IPS-18c (cell line): ENCODE results near the gene ERP29.
"Not testable (repeated sequence)": the region's sequence is repeated elsewhere in the genome, so short reads cannot be mapped to it uniquely, and the experiment has no call there.

ENCODE experiments used
- H3K4me3 ChIP-seq: 2 replicates; pipeline ENCODE4 v1.7.0; 2013; ENCODE audit warnings: low read depth, mild to moderate bottlenecking, low read length, moderate library complexity; ENCODE audit not compliant: insufficient read depth
- H3K9me3 ChIP-seq: one replicate; pipeline ENCODE4 v1.6.1; 2013; ENCODE audit warnings: mild to moderate bottlenecking, low read length, moderate library complexity; ENCODE audit not compliant: control insufficient read depth, insufficient read depth

ERP29 gene

DNA sequence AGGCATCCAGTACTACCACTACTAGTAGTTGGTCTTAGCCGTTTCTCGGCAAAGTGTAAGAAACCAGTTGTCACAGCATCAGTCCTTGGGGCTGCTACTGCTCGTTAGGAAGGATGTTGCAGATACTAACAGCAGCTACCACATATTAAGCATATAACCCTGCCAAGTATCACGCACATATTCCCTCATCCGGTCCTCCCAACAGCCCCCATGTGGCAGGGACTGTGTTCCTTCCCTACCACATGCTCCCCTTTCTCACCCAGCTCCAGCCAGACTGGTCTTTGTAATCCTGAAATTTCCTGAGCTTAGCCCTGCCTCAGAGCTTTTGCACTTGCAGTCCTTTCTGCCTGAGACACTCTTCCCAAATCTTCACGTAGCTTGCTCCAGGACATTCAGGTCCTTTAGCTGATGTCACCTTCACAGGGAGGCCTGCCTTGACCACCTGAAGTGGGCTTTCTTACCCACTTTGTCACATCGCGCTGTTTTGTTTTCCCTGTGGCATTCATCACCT, 7.8 kb downstream of the ERP29 start:
- H3K4me3 ChIP-seq: no peak overlapping the region
- H3K9me3 ChIP-seq: no peaks in the 10 kb centered on the region

DNA sequence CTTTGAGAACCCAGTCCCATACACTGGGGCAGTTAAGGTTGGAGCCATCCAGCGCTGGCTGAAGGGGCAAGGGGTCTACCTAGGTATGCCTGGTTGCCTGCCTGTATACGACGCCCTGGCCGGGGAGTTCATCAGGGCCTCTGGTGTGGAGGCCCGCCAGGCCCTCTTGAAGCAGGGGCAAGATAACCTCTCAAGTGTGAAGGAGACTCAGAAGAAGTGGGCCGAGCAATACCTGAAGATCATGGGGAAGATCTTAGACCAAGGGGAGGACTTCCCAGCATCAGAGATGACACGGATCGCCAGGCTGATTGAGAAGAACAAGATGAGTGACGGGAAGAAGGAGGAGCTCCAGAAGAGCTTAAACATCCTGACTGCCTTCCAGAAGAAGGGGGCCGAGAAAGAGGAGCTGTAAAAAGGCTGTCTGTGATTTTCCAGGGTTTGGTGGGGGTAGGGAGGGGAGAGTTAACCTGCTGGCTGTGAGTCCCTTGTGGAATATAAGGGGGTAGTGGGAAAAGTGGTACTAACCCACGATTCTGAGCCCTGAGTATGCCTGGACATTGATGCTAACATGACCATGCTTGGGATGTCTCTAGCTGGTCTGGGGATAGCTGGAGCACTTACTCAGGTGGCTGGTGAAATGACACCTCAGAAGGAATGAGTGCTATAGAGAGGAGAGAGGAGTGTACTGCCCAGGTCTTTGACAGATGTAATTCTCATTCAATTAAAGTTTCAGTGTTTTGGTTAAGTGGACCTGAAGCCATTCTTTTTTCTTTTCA, 9.2 kb downstream of the ERP29 start:
- Histone ChIP-seq H3K9me3 (no peaks in the 10 kb centered on the region), H3K4me3 (no peak overlapping the region)

DNA sequence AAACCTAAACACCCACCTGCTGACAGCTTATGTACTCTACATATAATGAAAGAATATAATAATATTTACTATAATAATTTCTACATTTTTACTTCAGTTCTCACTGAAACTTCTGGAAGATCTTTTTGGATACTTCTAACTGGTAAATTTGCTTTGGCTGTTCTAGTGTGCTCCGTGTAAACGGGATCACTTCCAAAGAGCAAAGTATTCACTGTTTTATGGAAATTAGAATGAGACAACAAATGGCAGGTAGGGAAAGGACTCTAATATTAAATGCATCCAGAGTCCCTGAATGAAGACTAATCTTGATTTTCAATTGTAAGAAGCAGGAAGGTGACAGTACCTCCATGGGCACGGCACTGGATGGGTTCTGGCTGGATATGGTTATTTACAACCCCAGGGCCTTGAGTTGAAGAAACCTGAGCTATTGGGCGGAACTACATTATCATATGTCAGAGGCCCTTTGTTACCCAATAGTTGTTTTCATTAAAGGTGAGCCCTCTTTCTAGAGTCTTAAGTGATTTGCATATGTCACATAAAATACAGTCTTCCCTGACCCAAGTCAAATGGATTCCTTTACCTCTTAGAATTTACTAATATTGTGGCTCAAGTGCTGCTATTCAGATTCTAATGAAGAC, 10.7 kb downstream of the ERP29 start:
- no peak overlapping the region for H3K4me3 ChIP-seq

DNA sequence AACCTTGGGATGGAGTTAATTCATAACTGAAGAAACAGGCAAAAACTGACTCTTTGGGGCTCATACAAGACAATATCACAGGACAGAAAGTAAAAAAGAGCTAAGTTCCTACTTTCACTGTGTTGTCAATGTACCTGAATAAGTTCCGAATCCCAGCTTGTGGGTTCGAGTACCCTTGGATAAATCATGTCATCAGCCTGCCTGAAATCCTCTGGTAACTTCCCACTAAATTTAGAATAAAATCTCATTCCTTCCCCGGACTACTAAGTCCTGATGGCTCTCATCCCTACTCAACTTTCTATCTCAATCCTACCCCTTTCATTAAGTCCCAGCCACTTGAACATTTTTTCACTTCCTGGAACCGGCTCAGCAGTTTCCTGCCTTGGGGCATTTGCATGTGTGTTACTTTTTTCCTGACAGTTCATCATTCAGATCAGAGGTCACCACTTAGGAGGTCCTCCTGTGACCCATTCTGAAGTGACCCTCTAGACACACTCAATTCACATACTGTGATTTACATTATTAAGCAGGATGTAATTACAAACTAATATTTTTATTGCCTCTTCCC, 12.7 kb downstream of the ERP29 start:
- Histone ChIP-seq H3K9me3 (no peaks in the 10 kb centered on the region), H3K4me3 (no peak overlapping the region)

More for the DNA sequence above, 10.7 kb downstream of the ERP29 start:
- H3K9me3 ChIP-seq: no peaks in the 10 kb centered on the region

DNA sequence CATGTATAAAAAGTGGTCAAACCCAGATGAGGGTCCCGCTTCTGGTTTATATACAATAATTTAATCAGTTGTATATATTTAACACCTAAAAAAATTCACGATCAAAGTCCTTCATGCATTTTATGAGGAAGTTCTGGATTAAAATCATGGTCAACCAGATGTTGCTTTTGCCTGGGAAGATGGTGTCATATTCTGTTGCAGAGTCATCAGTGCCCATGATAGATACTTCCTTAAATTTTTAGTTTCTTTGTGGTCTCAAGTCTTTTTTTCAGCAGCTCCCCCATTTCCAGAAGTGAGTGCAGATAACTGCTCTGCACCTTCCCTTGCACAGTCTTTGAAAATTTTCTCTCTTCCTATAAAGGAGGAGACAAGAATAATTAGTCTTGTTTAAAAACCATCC, 16.1 kb downstream of the ERP29 start:
- no peaks in the 10 kb centered on the region for H3K9me3 ChIP-seq
- H3K4me3 ChIP-seq: no peak overlapping the region

DNA sequence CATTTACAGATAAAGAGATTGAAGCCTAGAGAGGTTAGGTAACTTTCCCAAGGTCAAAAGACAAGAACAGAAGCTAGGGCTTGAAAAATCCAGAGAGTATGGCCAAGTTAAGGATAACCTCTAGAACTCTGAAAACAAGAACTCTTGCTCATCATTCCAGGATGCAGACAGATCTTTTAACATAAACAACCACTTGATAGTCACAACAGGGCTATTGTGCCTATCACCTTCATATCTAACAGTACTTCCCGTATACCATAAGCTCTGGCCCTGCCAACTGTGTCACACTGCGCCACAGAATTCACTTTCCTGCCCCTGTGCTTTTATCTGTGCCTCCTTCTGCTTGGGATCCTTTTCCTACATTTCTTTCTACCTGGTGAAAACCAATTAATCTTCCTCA, 18.2 kb downstream of the ERP29 start:
- H3K9me3 ChIP-seq: no peaks in the 10 kb centered on the region

DNA sequence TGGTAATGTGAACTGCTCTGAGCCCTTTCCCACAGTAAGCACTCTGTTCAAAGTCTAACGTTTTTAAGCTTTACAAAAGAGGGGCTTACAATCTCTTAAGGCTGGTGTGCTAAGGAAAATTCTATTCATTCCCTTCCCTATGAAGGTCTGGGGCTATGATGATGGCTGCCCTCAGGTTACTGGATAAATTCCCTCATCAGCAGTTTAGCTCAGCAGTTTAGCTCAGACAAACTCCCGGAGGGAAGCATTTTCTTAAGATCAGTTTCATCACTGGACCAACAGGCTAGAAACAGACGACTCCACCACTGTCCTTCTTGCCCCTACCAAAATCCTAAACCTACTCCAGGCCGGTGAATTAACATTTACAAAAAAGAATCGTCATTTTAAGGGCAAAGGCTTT, 19.1 kb downstream of the ERP29 start:
- Histone ChIP-seq H3K9me3 (no peaks in the 10 kb centered on the region), H3K4me3 (no peak overlapping the region)

More for the DNA sequence above, 18.2 kb downstream of the ERP29 start:
- no peak overlapping the region for H3K4me3 ChIP-seq

DNA sequence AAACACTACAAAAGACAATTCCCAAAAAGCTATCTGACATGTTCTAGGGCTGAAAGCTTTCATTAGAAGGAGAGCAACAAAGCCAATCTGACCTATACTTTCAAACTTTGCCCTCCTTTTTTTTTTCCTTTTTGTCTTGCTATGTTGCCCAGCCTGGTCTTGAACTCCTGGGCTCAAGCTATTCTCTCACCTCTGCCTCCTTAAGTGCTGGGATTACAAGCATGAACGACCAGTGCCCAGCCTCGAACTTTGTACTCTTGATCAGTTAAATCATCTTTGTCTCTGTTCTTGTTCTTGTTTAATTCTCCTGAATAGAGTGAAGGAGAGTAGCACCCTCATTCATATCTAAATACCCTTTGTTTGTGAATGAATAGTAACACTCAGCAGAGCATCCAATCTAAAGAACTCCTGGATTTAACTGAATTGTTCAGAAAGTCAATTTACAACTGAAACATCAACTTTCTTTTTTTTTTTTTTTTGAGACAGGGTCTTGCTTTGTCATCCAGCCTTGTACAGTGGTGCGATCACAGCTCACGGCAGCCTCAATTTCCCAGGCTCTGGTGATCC, 22.1 kb downstream of the ERP29 start:
- no peak overlapping the region for H3K4me3 ChIP-seq
- no peaks in the 10 kb centered on the region for H3K9me3 ChIP-seq

DNA sequence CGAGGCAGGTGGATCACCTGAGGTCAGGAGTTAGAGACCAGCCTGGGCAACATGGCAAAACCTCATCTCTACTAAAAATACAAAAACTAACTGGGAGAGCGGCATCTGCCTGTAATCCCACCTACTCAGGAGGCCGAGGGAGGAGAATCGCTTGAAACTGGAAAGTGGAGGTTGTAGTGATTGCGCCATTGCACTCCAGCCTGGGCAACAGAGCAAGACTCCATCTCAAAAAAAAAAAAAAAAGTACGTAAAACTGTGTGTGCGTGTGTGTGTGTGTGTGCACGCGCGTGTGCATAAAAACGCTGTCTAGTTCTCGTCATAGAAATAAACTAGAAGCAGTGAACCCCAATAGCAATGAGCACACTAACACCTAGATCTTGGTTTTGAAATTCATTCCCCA, 23.4 kb downstream of the ERP29 start:
- not testable (repeated sequence) for H3K9me3 ChIP-seq, H3K4me3 ChIP-seq

DNA sequence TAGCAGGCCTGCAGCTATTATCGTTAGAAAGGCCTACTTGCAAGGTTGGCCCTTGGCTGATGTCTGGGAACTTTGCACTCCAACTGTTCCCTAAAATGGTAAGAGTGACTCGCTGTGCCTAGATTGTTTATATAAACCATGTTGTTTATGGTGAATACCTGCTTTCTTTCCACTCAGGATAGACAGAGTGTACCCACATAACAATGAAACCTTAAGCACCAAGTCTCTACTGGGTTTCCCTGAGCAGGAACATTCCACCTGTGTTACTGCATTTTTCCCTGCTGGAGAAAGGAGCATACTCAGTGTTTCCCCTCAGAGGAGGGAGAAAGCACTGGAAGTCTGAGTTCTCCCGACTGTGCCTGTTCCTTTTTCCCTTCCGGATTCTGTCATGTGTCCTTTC, 32.8 kb downstream of the ERP29 start:
- H3K4me3 ChIP-seq: no peak overlapping the region
- no peaks in the 10 kb centered on the region for H3K9me3 ChIP-seq

DNA sequence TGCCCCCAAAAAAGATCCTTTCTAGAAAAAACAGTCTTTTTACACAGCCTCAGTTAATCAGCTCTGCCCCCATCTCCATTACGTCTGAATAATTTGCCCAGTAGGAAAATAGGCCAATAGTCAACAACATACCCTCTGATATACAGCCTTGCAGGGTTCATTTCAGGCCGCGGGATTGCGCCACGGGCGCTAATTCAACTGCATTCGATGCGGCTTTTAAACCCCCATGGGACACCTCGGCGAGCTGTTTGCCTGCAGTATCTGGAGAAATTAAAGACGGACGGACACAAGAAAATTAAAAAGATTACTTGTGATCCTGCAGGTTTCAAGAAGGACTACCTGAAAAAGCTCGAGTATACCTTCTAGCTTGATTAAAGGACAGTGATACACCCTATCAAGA, 36.1 kb downstream of the ERP29 start:
- no peaks in the 10 kb centered on the region for H3K9me3 ChIP-seq
- H3K4me3 ChIP-seq: no peak overlapping the region

DNA sequence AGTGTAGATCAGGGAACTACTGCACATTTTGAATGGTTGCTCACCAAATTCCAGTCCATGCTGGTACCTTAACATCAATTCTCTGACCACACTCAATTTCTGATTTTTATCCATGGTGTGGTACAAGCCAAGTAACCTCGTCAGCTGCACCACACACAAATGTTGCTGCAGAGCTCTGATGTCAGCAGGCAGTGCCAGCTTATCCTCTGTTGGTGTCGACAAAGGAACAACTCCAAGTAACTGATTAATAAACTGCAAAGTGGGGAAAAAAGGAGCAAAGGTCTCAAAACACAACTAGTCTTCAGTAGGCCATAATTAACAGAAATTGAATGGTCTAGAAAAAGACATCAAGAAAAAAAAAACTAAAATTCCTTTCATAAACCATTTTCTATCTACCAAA, 47.9 kb downstream of the ERP29 start:
- H3K9me3 ChIP-seq: no peaks in the 10 kb centered on the region
- no peak overlapping the region for H3K4me3 ChIP-seq

DNA sequence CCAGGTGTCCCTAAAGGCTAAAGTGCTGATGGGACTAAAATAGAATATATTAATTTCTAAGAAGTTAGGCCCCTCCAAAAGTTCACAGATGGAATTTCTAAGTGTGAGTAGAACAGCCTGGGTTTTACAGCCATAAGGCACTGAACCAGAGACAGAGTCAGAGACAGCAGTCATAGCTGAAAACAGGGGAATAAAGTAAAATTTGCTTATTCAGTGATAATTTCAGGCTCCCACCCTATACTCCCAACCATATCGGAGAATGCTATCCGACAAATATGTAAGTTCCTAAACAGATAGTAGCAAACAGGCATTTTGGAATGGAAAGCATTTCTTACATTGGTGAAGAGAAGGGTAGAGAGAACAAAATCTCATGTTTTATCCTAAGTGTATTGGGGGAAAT, 50.0 kb downstream of the ERP29 start:
- H3K4me3 ChIP-seq: no peak overlapping the region
- H3K9me3 ChIP-seq: no peaks in the 10 kb centered on the region

DNA sequence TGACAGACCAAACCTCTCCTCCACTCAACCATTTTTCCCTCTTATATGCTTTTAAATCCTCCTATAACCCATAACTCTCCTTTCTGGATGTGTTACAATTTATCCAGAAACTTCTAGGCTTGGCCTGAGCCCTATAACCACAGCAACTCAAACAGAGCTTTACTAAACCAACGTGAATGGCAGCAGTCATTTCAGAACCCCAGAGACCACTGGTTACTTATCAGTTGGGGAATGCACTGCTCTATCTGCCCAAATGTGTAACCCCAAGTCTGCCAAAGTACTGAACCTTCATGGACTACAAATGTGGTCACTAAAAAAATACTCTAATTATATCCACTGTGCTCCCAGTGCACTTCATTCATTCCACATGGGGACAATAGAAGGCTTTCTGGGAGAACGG, 53.3 kb downstream of the ERP29 start:
- no peak overlapping the region for H3K4me3 ChIP-seq
- H3K9me3 ChIP-seq: no peaks in the 10 kb centered on the region
